HG02588 (cell line): ENCODE data around the gene SLC44A4.
"Not testable (repeated sequence)": the region's sequence is repeated elsewhere in the genome, so short reads cannot be mapped to it uniquely, and the experiment has no call there.

Source experiments
- ATAC-seq: cut with Tn5 transposase; IDR thresholded peaks from one replicate; pipeline ENCODE4 v1.9.1; 2021; ENCODE audit warnings: mild to moderate bottlenecking, moderate library complexity; ENCODE audit not compliant: unreplicated experiment

Gene SLC44A4

GRCh38 chr6:31880616-31881015, 1.8 kb upstream of the SLC44A4 start:
- ATAC-seq, result no peak

- ATAC-seq, result no peak
Measured at GRCh38 chr6:31879901-31880300, 1.1 kb upstream of the SLC44A4 start.

- no peak for ATAC-seq
Measured at GRCh38 chr6:31879143-31879542, 346 bp upstream of the SLC44A4 start.

GRCh38 chr6:31878222-31878621, 575 bp downstream of the SLC44A4 start:
- ATAC-seq, result no peak

- ATAC-seq, result no peak
Measured at GRCh38 chr6:31877651-31878161, 1.1 kb downstream of the SLC44A4 start.

GRCh38 chr6:31877125-31877650, 1.6 kb downstream of the SLC44A4 start:
- ATAC-seq, result no peak

GRCh38 chr6:31876357-31876756, 2.4 kb downstream of the SLC44A4 start:
- no peak for ATAC-seq

- ATAC-seq, result no peak
Measured at GRCh38 chr6:31875877-31876276, 2.9 kb downstream of the SLC44A4 start.

GRCh38 chr6:31874836-31875572, 3.8 kb downstream of the SLC44A4 start:
- no peak for ATAC-seq

GRCh38 chr6:31874084-31874670, 4.6 kb downstream of the SLC44A4 start:
- no peak for ATAC-seq

GRCh38 chr6:31871046-31871659, 7.6 kb downstream of the SLC44A4 start:
- ATAC-seq, result no peak

- no peak for ATAC-seq
Measured at GRCh38 chr6:31870385-31870921, 8.3 kb downstream of the SLC44A4 start.

- no peak for ATAC-seq
Measured at GRCh38 chr6:31869343-31869742, 9.5 kb downstream of the SLC44A4 start.

GRCh38 chr6:31868658-31868971, 10.2 kb downstream of the SLC44A4 start:
- not testable (repeated sequence) for ATAC-seq

- no peak for ATAC-seq
Measured at GRCh38 chr6:31865205-31866118, 13.3 kb downstream of the SLC44A4 start.

- ATAC-seq, result no peak
Measured at GRCh38 chr6:31864818-31865204, 14.0 kb downstream of the SLC44A4 start.

GRCh38 chr6:31864123-31864562, 14.7 kb downstream of the SLC44A4 start:
- ATAC-seq, result not testable (repeated sequence)

- ATAC-seq, result peak; percentile 90
Measured at GRCh38 chr6:31862344-31863235, 16.2 kb downstream of the SLC44A4 start, which contains the start of gene NEU1. Gene NEU1 (minus strand): TSS chr6:31862821. CDS start chr6:31862776, 45 bp downstream.

- ATAC-seq, result no peak
Measured at GRCh38 chr6:31861919-31862343, 16.9 kb downstream of the SLC44A4 start.
